IPS-NIHi7 (cell line): Measurements from ENCODE around the gene AK5.

Experiments
- DNase-seq: peaks from one replicate; pipeline ENCODE4 v3.0.0; 2012; ENCODE audit warnings: mixed read lengths; ENCODE audit errors: extremely low spot score

AK5 gene

DNA sequence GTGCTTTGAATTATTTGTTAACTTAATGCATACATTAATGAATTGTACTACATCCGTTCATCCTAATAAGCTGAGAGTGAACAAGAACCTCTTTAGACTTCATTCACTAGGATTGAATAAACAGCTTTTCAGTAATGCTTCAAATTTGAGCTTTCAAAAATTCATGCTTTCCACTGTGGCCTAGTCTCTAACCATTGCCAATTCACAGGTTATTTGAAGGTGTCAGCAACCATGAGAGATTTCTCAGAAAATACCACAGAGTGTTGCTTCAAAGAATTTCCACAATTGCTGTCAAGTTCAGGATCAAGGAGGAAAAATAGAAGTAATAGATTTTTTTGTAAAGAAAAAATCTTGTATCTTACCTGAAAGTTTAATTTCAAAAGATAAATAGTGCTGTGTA lies 72.7 kb downstream of the AK5 start:
- no peak for DNase-seq

DNA sequence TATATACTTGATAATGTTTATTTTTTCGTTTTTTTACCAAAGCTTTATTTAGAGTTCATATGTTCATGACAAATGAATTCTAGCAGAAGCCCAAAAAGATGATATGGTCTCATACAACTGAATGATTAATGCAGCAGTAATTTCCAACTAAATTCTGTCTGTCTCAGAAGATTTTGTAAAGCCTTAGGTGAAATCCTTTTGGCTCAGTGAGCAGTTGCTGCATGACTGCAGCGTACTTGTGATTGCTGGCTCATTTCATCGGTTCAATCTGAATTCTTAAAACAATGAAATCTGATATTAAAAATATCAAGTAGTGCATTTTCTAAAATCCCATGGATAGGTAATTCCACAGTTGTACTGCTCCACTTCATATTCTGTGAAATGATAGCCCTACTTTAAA lies 73.2 kb downstream of the AK5 start:
- no peak for DNase-seq

DNA sequence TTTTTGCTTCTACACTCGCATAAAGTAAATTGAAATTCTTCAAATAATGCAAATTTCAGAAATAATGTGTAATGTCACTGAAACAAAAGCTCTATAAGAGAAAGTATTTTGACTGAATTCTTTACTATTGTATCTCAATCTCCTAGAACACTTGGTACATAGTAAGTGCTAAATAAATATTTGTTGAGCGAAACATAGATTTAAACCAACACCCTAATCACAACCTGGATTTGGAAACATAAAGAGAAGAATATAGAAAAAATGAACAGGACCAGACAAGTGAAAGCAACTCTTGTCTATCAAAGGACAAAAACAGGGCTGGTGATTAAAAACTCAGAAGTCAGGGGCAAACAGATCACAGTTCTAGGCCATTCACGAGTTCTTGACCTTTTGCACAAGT lies 74.3 kb downstream of the AK5 start:
- DNase-seq: no peak

DNA sequence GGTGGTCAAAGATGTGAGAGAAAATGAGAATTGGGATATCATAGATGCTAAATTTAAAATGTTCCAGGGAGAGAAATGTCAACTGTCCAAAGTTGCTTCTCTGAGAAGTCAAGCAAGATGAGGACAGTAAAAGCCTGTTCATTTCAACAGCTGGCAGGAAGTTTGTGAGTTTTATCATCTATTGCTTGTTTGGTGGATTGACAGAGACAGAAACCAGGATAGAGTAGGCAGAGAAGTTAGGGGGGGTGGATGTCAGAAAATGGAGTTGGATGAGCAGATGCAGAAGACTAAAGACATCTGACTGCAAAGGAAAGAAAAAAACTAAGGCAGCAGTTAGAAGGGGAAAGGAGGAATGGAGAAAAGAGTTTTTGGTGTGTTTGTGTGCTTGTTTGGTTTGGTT lies 78.4 kb downstream of the AK5 start:
- DNase-seq: no peak

DNA sequence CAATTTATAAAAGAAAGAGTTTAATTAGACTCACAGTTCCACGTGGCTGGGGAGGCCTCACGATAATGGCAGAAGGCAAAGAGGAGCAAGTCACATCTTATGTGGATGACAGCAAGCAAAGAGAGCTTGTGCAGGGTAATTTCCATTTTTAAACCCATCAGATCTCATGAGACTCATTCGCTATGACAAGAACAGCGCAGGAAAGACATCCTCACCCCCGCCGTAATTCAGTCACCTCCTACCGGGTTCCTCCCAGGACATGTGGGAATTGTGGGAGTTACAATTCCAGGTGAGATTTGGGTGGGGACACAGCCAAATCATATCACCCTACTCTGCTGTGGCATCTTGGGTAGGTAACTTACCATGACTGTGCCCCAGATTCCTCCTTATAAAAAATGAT lies 79.8 kb downstream of the AK5 start:
- no peak for DNase-seq

DNA sequence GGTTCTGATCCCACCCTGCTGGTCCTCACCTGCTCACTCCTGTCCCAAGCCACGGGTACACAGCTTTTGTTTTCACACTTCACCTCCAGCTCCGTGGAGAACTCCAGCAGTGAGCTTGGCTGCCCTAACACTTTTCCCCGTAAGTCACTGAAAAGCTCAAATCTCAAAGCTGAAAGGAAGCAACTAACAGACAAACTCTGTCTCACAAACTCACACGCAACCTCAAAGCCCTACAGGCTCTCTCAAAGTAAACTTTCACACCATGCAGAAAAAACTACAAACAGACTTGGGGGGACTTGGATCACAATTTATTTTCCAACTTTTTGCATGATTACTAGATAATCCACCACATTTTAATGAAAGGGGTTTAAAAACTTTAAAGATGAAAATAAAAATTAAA lies 88.3 kb downstream of the AK5 start:
- no peak for DNase-seq

DNA sequence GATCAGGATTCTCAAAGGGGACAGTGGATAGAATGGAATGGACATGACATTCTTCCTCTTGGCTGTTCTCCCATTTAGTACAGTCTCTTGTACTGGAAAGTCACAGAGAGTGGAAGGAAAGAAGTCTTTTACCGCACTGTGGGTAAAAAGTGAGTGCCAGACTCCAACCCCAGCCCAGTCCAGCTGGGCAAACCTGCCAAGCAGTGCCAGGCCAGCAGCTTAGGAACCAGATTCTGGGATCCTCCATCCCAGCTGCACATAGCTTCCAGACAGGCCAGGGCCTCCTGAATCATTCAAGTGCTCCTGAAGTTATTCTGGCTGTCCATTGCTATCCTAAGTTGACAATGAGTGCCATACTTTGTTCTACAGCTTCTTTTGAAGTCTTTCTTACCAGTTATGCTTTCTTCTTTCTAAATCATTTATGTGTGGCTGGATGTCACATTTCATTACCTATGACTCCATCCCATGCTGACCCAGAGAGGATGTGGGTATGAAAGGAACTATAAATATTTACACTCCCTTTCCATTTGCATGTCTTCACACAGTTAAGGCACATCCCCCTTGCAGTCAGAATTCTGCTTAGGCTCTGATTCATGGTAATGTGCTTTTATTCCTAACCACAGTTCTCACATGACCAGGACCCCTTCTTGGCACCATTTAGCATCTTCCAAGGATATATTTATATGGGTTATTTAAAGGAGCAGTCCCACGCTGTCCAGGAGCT lies 88.9 kb downstream of the AK5 start:
- DNase-seq: no peak

DNA sequence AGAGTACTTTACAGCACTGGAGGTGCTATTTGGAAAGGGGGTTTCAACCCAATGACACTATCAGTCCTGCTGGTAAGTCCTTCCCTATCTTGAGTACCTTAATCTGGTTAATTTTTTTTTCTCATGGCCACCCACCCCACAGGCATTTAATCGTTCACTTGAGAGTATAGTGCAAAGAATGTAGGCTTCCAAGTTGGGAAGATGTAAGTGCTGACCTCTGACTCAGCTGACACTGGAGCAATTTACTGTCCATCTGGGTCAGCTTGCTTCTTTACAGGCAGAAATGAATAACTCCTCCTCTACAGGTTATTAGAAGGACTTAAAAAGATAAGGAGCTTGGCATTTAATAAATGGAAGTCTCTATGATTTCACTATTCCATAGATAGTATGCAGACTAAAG lies 89.6 kb downstream of the AK5 start:
- no peak for DNase-seq

DNA sequence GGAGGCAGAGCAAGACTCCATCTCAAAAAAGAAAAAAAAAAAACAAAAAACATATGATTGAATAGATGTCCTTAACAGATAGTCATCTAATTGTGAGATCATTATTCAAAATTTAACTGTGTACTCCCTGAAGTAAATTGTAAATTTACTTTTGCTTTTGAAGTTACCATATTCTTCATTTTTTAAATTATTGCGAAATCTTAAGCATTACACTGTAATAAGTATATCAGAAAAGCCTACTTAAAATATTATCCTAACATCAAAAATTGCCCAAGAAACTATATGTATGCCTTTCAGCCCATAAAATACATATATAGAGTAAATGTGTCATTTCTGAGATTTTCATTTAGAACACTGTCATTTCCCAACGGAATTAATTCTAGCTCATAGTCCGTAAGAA lies 91.9 kb downstream of the AK5 start:
- DNase-seq: no peak

DNA sequence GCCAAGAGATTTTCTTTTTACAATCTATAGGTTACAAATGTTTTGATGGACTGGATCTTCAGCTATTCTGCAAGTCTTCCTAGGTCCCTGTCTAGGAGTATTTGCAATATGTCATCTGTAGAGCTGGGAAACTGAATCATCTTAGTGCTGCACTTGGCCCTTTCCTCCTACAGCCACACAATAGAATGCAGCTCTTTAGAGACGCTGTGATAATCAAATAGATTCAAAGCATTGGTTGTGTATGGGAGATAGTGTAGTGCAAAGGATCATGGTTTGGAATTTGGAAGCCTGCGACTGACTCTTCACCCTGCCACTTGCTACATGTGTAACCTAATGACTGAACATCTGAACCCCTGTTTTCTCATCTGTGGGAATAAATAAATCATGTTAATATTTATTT lies 93.7 kb downstream of the AK5 start:
- DNase-seq: no peak

DNA sequence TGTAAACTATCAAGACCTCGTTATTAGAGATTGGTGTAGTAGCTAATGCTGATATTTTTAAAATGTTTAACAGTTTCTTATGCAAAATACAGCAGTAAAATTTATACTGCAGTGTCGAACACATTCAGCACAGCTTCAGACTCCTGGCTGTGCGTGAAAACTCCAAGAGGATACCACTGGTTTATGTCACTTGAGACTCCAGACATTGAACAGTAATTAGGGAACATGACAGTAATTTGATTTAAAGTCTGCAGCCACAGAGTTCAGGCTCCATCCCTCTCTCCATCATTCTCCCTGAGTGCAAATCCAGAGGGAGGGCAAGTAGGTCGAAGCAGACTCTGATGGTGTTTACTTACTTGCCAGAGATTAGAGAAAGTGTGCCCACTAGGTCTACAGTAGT lies 94.2 kb downstream of the AK5 start:
- no peak for DNase-seq

DNA sequence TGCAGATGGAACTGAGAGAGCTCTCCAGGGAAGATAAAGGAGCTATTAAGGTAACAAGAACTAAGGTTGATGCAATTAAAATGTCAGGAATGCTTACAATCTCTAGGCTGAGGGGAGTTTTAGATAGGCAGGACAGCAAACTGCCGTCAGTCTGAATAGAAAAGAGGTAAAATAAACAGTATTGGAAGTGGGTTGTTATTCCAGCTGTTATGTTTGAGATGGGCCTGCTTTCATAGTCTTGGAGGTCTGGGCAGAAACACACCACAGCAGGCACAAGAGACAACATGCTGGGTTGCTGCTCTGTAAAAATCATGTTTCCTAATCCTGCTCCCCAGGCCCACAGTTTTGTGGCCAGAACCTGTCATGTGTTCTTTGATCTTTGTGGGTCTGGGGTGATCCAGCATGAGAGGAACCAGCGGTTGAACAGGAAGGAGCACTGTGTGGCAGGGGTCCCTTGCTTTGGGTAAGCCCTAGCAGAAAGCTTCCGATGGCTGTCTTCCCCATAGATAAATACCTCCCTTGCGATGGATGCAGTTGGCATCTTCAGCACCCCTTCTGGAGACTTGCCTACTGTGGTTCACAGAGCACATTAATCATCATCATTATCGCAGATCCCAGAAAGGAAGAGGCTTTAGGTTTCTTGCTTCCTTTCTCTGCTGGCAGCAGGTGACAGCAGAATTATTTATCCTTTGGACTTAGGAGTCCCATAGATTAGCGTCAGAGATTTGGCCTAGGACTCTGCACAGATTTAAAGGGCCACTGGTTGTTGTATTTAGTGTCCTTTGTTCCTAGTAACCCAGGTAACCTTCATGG lies 97.1 kb downstream of the AK5 start:
- DNase-seq: no peak

DNA sequence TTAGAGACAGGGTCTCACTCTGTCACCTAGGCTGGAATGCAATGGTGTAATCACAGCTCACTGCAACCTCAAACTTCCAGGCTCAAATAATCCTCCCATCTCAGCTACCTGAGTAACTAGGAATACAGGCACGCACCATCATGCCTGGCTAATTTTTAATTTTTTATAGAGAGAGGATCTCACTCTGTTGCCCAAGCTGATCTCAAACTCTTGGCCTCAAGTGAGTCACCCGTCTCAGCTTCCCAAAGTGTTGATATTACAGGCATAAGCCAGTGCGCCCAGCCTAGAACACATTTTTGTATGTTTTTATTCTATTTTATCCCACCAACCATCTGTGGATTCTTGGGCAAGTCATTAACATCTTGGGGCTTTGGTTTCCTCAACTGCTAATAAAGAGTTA lies 100.5 kb downstream of the AK5 start:
- no peak for DNase-seq

DNA sequence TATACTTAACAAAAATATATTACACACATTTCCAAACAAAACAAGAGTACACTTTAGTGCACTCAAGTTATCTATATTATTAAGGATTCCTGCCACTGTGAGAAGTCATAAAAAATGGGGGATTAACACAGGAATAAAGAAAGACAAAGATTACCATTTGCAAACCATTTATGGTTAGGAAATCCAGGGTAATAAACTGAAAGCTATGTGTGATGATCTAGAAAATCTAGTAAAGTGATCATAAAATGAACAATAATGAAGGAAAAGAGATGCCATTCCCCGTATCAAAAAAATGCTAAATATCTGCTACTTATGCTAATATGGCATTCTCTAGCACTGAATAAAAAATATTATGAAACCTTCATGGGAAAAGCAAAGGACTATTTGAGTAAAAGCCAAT lies 101.4 kb downstream of the AK5 start:
- no peak for DNase-seq

DNA sequence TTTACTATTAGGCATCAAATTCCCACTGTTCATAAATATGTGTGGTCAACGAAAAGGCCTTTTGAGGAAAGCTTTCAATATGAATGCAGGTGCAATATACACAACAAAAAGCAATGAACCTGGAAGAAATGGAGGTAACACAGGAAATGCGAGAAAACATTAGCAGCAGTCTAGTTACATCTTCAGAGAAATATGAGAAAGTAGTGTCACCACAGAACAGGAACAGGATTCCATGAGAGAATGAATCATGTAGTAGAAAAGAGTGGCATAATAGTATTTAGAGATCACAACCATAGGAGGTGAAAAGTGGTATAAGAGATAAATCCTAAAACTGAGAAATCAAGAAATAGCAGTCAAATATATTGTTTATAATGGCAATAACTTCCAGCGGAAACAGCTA lies 103.7 kb downstream of the AK5 start:
- no peak for DNase-seq

DNA sequence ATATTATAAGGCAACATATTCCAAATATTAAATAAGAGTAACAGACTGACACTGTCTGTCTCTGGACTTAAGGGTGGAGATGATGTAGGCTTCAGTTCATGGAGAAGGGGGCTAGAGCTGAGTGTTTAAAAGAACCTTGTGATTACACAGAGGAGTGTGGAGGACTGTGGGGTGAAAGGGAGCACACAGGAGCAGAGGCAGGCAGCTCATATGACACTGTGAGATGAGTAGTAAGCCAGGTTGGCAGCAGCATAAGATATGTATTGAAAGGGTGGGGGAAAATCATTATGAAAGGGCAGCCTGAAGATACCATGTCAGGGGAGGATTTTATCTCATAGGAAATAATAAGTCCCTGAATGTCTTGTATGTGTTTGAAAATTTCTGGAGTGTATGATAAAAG lies 104.5 kb downstream of the AK5 start:
- DNase-seq: no peak

DNA sequence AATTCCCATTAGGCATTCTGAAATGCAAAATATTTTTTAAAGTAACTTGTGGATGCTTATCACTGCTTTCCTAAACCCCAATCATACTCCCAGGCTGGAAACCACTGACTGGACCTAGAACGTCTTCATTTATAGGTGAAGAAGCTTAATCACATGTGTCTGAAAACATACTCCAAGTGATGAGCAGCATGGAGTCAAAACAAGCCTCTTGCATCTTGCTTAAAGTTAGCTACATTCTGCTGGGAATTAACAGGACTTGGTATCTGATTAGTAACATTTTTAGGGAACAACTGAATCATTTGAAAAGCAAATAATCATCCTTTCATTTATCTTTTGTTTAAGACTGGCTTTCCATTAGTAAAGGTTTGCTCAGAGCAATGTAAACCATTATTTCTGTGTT lies 105.7 kb downstream of the AK5 start:
- DNase-seq: no peak

DNA sequence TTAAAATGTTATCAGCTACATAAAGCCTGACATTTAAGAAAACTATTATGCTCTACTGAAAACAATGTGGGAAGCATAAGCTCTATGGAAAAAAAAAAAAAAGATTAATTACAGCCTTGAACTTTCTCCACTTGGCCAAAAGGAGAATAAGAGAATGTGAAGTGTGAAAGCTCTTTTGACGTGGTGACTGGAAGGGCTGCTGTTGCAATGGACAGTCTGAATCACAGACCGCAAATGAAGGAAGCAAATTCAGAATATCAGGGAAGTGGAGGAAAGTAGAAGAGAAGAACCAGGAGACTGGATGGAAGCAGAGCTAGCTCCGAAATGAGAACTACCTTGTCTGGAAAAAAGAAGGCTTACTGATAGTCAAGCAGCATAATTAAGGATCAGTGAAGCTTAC lies 106.8 kb downstream of the AK5 start:
- no peak for DNase-seq

DNA sequence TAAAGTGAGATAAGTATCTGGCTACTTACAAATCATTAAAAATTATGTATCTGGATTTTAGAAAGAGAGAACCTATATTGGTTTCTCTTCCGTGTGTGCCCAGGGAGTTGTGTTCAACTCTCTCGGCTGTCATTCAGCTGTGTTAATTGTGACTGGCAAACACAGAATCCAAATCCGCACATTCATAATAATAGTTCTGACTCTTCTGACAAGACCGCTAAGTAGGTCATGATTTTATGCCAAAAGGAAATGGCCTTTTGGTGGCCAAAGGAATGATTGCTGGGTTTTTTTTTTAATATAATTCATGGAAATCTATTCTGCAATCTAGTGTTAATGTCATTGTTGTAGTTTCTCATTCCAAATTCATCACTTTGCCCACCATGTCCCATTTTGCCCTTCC lies 110.7 kb downstream of the AK5 start:
- DNase-seq: no peak

DNA sequence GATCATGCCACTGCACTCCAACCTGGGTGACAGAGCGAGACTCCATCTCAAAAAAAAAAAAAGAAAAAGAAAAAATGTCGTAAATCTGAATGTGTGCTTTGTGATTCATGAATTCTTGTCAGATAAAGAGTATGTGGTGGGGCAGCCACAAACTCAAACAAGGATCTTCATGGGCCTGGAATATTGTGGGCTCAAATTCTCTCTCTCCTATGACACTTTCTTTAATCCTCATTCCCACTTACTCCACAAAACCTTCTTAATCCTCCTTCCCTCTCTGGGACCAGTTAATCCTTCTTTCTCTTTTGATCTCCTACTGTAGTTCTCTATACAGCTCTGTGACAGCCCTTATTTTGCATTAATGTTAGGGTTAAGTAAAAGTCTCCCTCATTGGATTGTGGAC lies 112.3 kb downstream of the AK5 start:
- no peak for DNase-seq

DNA sequence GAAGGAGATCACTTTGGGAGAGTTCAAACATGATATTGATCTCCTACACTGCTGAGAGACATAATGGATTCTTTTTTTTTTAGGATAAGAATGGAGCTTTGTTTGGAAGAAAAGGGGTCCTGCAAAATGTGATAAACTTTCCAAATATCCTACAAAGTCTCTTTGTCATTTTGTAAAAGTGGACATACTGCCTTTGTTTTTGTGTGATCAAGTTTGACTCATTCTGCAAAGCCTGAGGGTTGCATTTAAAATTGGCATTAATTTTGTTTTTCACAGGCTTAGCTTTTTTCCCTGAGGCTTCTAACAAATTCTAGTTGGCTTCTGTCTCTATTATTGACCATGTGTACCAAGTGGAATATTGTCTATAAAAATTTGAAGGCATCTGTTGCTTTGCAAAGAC lies 113.2 kb downstream of the AK5 start:
- no peak for DNase-seq

DNA sequence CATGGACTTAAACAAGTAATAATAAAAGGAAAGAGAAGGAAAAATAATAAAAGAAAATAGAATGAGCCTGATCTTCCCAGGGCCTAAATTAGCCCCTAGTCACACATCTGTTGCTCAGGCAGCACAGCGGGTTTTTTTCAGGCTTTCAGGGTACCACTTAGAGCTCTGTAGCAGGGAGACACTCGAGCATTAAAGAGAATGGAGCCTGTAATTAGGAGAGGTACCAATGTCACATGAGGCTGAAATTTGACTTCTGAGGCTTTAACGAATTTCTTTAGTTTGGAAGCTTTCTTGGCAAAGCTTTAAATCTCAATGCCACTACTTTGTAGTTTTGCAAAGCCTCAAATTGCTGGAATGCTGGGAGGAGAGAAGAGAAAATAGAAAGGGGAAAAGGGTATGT lies 116.3 kb downstream of the AK5 start:
- DNase-seq: no peak

DNA sequence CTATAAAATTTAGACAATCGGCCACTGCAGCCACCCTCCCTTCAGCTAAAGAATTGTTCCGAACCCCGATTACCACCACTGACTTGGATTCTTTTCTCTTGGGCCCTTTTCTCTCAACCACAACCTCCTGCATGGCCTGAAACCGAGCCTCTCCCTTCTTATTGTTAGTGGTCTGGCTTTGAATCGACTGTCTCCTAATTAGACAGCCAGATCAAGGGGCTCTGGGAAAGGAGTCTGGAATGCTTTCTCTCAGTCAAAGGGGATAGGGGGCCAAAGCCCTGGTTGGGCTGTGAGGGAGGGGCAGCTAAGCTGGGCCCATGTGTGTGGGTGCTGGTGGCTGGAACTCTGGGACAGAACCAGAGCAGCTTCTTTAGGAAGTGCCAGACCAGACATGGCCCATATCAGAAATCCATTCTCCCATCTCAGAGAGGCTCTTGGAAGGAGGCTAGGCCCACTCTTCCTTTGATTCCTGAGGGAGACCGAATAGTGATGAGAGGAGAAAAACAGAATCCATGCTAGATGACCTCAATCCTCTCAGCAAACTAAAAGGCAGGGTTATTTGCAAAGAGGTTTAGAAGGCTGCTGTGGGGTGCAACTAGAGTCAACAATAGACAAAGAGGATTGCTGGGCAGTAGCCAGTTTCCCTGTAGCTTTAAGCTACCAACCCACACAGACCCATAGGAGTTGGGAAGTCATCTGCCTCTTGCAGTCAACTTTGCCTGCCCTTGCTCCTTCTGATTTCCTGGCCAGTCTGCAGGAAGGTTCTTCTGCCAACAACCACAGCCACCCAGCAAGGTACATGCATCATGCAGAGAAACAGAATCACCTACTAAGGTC lies 117.6 kb downstream of the AK5 start:
- DNase-seq: no peak
